Mesendoderm (in vitro differentiated cells): ENCODE data around the gene CEP72. TPM values are rescaled to one million over a fixed set of nuclear protein-coding genes. Genes with fewer than 3 reads are reported as not detected.

ENCODE experiments used
- DNase-seq: peaks from one replicate; pipeline ENCODE4 v3.0.0; 2013
- H2AK5ac ChIP-seq: 2 replicates; pipeline ENCODE4 v1.6.1; 2013; ENCODE audit warnings: low read length, inconsistent platforms
- H2BK120ac ChIP-seq: 2 replicates; pipeline ENCODE4 v1.6.1; 2013; ENCODE audit warnings: low read depth, mild to moderate bottlenecking, low read length, moderate library complexity, mixed read lengths
- H2BK15ac ChIP-seq: replicated peaks from 2 replicates; pipeline ENCODE4 v1.6.1; 2013; ENCODE audit warnings: low read depth, mild to moderate bottlenecking, moderate library complexity
- H2BK5ac ChIP-seq: 2 replicates; pipeline ENCODE4 v1.6.1; 2013; ENCODE audit warnings: low read length, inconsistent platforms
- H3K18ac ChIP-seq: 2 replicates; pipeline ENCODE4 v1.6.1; 2013; ENCODE audit warnings: mild to moderate bottlenecking, low read length, mixed read lengths
- H3K23ac ChIP-seq: one replicate; pipeline ENCODE4 v1.6.1; 2013; ENCODE audit warnings: low read length
- H3K27ac ChIP-seq: 2 replicates; pipeline ENCODE4 v1.5.1; 2013; ENCODE audit warnings: low read depth, mild to moderate bottlenecking, inconsistent platforms, low read length, moderate library complexity
- H3K27me3 ChIP-seq: 2 replicates; pipeline ENCODE4 v1.6.1; 2013; ENCODE audit warnings: low read length, control low read depth, mild to moderate bottlenecking, inconsistent platforms; ENCODE audit not compliant: insufficient read depth, poor library complexity
- H3K36me3 ChIP-seq: 2 replicates; pipeline ENCODE4 v1.6.1; 2013; ENCODE audit warnings: low read length, inconsistent platforms; ENCODE audit not compliant: control insufficient read depth, insufficient read depth
- H3K4ac ChIP-seq: one replicate; pipeline ENCODE4 v1.6.1; 2013; ENCODE audit warnings: low read depth, mild to moderate bottlenecking, low read length, moderate library complexity
- H3K4me1 ChIP-seq: 2 replicates; pipeline ENCODE4 v1.6.1; 2013; ENCODE audit warnings: low read depth, low read length, inconsistent platforms; ENCODE audit not compliant: control insufficient read depth
- H3K4me2 ChIP-seq: 2 replicates; pipeline ENCODE4 v1.6.1; 2013; ENCODE audit warnings: low read length
- H3K4me3 ChIP-seq: 2 replicates; pipeline ENCODE4 v1.5.1; 2013; ENCODE audit warnings: mild to moderate bottlenecking, low read length
- H3K56ac ChIP-seq: one replicate; pipeline ENCODE4 v1.6.1; 2013; ENCODE audit warnings: low read length
- H3K79me1 ChIP-seq: 2 replicates; pipeline ENCODE4 v1.6.1; 2013; ENCODE audit warnings: low read length, inconsistent platforms
- H3K79me2 ChIP-seq: 2 replicates; pipeline ENCODE4 v1.6.1; 2013; ENCODE audit warnings: mild to moderate bottlenecking, low read length; ENCODE audit not compliant: control insufficient read depth, insufficient read depth
- H3K9ac ChIP-seq: 2 replicates; pipeline ENCODE4 v1.6.1; 2013; ENCODE audit warnings: low read length, inconsistent platforms
- H4K5ac ChIP-seq: one replicate; pipeline ENCODE4 v1.6.1; 2013; ENCODE audit warnings: low read length
- H4K8ac ChIP-seq: one replicate; pipeline ENCODE4 v1.6.1; 2013; ENCODE audit warnings: low read depth, mild to moderate bottlenecking, control low read depth, low read length, moderate library complexity
- WGBS: extraction: QIAGEN DNeasy Blood & Tissue Kit; methylation state at CpG from one replicate; pipeline ENCODE4 v1.1.7; 2013; ENCODE audit warnings: low lambda C conversion rate, missing lambda C conversion rate; ENCODE audit not compliant: insufficient coverage; ENCODE audit errors: extremely low coverage; 5-methylcytosine and 5-hydroxymethylcytosine counted together
- polyA plus RNA-seq, 2 experiments: library from polyadenylated mRNA; stranded (reverse); fragments of 200-250 nt; gene quantifications; one replicate each; pipeline ENCODE4 v1.2.3, GENCODE V29; 2013

CEP72 gene, protein sequence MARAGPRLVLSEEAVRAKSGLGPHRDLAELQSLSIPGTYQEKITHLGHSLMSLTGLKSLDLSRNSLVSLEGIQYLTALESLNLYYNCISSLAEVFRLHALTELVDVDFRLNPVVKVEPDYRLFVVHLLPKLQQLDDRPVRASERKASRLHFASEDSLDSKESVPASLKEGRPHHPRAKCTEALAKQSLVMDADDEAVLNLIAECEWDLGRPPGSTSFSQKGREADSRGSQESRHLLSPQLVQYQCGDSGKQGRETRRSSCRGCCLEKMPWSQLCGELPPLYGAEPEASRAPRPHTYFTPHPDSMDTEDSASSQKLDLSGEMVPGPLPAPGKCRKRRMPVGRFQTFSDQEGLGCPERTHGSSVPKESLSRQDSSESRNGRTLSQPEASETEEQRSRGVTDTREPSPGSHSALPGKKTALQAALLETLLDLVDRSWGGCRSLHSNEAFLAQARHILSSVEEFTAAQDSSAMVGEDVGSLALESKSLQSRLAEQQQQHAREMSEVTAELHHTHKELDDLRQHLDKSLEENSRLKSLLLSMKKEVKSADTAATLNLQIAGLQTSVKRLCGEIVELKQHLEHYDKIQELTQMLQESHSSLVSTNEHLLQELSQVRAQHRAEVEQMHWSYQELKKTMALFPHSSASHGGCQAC
- polyA plus RNA-seq (2013, experiment 1 of 2): 3.7 TPM
- polyA plus RNA-seq (2013, experiment 2 of 2): 3.9 TPM

DNA sequence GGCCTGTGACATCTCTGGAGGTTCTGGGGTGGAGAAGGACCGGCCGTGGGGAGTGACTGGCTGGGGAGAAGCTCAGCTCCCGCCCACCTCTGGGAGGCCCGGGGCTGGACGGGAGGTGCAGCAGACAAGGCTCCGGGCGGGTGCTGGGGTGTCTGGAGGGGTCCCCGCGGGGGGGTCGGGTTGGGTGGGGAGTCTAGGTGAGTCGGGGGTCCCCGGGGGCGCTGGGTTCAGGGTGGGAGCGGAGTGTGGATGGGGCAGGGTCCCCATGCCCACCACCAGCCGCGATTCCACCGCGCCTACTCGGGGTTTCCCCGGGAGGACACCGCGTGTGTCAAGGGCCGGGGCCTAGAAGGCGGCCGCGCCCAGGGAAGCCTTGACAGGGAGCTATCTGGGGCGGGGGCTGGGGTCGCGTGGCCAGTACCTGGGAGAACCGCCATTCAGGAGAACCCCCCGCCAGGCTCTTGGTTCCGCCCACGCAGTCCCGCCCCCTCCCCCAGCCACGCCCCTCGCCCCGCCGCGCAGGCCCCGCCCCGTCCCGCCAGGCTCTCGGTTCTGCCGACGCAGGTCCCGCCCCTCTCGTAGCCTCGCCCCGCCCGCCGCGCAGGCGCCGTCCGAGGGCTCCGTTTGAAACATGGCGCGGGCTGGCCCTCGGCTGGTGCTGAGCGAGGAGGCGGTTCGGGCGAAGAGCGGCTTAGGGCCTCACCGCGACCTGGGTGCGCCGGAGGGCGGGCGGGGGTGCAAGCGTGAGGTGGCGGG lies at the start of gene CEP72:
CEP72 (plus strand) TSS at position 610 of the 756 bp plus-strand sequence; CDS start at position 632, 22 bp downstream.
- no peak within 1 kb of the TSS for H2BK5ac ChIP-seq
- no peak within 1 kb of the TSS for H3K27ac ChIP-seq
- peak within 1 kb of the TSS; percentile 74 for H3K23ac ChIP-seq
- WGBS: no CpG with 5 or more reads among the region's 72 CpGs
- no peak within 1 kb of the TSS for H4K8ac ChIP-seq
- H2BK120ac ChIP-seq: no peak within 1 kb of the TSS
- no peaks in the 10 kb centered on the region for H3K36me3 ChIP-seq
- H2AK5ac ChIP-seq: no peak within 1 kb of the TSS
- peak within 1 kb of the TSS; percentile 68 for H3K4me2 ChIP-seq
- DNase-seq: peak; percentile 90
- H3K27me3 ChIP-seq: no peaks in the 10 kb centered on the region
- H3K18ac ChIP-seq: peak within 1 kb of the TSS; percentile 91
- peak within 1 kb of the TSS; percentile 82 for H3K56ac ChIP-seq
- H3K4me3 ChIP-seq: peak within 1 kb of the TSS; percentile 68
- H3K4me1 ChIP-seq: no peaks in the 10 kb centered on the region
- no peak within 1 kb of the TSS for H3K4ac ChIP-seq
- H2BK15ac ChIP-seq: no peak within 1 kb of the TSS
- H3K9ac ChIP-seq: peak within 1 kb of the TSS; percentile 75
- peaks cover 26% of the 10 kb centered on the region for H3K79me2 ChIP-seq
- H4K5ac ChIP-seq: no peak within 1 kb of the TSS
- H3K79me1 ChIP-seq: peaks cover 7% of the 10 kb centered on the region

DNA sequence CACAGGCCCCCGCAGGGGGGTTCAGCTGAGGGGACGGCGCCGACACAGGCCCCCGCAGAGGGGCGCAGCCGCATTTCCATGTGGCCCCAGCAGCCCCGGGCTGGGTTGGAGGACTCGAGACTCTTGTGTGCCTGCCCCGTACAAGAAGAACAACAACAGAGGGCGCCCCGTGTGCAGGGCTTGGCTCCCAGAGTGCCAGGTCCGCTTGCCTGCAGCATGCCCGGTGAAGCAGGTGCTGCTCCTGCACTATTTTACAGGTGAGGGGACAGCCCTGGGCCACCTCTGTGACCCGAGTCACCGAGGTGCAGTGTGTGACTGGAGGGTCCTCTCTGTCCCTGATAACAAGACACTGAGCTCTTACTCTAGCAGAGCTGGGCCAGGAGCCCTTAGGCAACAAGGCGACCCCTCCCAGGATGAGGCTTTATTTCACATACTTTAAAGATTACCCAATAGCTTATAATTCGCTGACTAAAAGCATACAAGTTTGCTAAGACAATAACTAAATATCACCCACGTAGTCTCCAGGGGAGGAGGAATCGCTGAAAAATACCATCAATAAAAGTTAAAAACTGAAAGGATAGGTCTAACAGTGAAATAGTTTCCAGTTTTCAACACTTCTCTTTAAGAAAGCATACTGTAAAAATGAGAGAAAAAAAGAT lies 46.2 kb upstream of the CEP72 start:
- no peak for DNase-seq
- Histone ChIP-seq H3K4me2 (no peak overlapping the region), H3K36me3 (no peaks in the 10 kb centered on the region), H3K56ac (no peak overlapping the region), H2AK5ac (no peak overlapping the region), H3K4me3 (no peak overlapping the region), H3K27ac (no peak overlapping the region), H3K27me3 (no peaks in the 10 kb centered on the region), H3K4ac (no peak overlapping the region), H4K5ac (no peak overlapping the region), H3K23ac (no peak overlapping the region), H4K8ac (no peak overlapping the region), H3K18ac (no peak overlapping the region), H2BK15ac (no peak overlapping the region), H2BK5ac (no peak overlapping the region), H3K79me1 (no peaks in the 10 kb centered on the region), H3K9ac (no peak overlapping the region), H3K79me2 (no peaks in the 10 kb centered on the region), H2BK120ac (no peak overlapping the region), H3K4me1 (no peaks in the 10 kb centered on the region)
- WGBS: no CpG with 5 or more reads among the region's 20 CpGs

DNA sequence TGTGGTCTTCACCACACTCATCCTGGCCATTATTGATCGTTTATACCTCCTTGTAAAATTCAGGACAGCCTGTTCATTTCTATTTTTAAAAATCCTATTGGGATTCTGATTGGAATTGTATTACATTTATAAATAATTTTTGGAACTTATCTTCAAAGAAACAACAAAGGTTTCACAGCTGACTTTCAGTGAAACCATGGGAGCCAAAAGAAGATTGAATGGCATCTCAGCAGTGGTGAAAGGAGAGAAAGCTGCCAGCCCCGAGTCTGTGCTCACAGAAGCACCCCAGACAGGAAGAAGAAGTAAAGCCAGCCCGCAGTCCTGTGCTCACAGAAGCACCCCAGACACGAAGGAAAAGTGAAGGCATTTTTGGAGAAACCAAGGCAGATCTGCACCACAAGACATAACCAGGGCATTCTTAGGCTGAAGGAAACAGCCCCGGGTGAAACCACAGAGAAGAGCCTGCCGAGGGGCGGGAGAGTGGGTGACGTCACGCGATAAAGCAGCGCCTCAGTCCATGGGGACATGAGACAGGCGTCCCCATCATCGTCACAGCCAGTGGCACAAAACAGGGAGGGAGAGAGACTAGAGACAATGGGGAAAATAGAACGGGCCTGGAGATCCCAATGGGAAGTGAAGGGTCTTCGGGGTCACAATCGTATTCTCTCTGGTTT lies 45.4 kb upstream of the CEP72 start:
- Histone ChIP-seq H3K4me3 (no peak overlapping the region), H2AK5ac (no peak overlapping the region), H3K56ac (no peak overlapping the region), H3K18ac (no peak overlapping the region), H3K4me2 (no peak overlapping the region), H3K9ac (no peak overlapping the region), H3K27me3 (no peaks in the 10 kb centered on the region), H2BK5ac (no peak overlapping the region), H4K5ac (no peak overlapping the region), H3K23ac (no peak overlapping the region), H3K79me1 (no peaks in the 10 kb centered on the region), H3K4ac (no peak overlapping the region), H3K27ac (no peak overlapping the region), H2BK120ac (no peak overlapping the region), H3K4me1 (no peaks in the 10 kb centered on the region), H3K36me3 (no peaks in the 10 kb centered on the region), H3K79me2 (no peaks in the 10 kb centered on the region), H4K8ac (no peak overlapping the region), H2BK15ac (no peak overlapping the region)
- DNase-seq: no peak
- WGBS: no CpG with 5 or more reads among the region's 16 CpGs

GRCh38 chr5:567664-568060 lies 44.5 kb upstream of the CEP72 start:
- Histone ChIP-seq H3K27me3 (no peaks in the 10 kb centered on the region), H3K4ac (no peak overlapping the region), H3K18ac (no peak overlapping the region), H3K4me2 (no peak overlapping the region), H3K56ac (no peak overlapping the region), H3K4me1 (no peaks in the 10 kb centered on the region), H4K5ac (no peak overlapping the region), H3K23ac (no peak overlapping the region), H3K36me3 (no peaks in the 10 kb centered on the region), H3K79me2 (no peaks in the 10 kb centered on the region), H2BK5ac (no peak overlapping the region), H2BK120ac (no peak overlapping the region), H2AK5ac (no peak overlapping the region), H3K27ac (no peak overlapping the region), H4K8ac (no peak overlapping the region), H3K4me3 (no peak overlapping the region), H2BK15ac (no peak overlapping the region), H3K9ac (no peak overlapping the region), H3K79me1 (no peaks in the 10 kb centered on the region)
- no CpG with 5 or more reads among the region's 13 CpGs for WGBS
- DNase-seq: no peak

DNA sequence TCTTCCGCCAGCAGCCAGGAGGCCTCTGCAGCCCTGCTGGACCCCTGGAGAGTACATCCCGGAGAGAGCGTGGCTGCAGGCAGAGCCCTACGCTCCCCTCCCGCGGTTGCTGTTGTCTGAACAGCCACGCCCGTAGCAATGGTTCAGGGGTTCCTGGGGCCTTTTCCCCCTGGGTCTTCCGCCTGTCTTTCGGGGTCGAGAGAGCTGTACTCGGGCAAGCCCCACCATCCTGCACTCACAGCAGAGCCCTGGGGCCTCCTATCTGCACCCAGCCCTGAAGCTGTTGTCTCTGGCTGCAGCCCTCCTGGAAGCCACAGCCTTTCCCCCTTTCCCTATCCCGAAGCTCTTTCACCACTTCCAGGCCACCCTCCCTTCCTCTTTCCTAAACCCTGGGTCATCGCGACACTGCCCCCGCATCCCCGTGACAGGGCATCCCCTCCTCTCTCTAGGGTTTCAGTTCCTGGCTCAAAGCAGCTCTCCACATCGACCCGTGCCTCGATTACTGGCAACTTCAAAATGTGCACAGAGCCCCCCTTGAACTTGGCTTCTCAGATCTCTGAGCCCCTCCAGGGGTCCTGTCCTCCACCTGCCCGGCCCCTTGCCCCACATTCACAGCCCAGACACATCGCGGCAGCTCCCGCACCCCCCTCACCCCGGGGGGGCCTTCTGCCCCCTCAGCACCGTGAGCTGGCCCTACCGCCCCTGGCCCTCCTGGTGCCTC lies 43.9 kb upstream of the CEP72 start:
- no CpG with 5 or more reads among the region's 27 CpGs for WGBS
- DNase-seq: no peak
- H3K18ac ChIP-seq: no peak overlapping the region

More for the DNA sequence above, 43.9 kb upstream of the CEP72 start:
- no peak overlapping the region for H3K9ac ChIP-seq
- H3K4me3 ChIP-seq: no peak overlapping the region
- H2AK5ac ChIP-seq: no peak overlapping the region
- no peaks in the 10 kb centered on the region for H3K79me2 ChIP-seq
- no peak overlapping the region for H2BK120ac ChIP-seq
- H3K36me3 ChIP-seq: no peaks in the 10 kb centered on the region
- no peaks in the 10 kb centered on the region for H3K4me1 ChIP-seq
- no peak overlapping the region for H3K23ac ChIP-seq
- no peak overlapping the region for H3K56ac ChIP-seq
- no peak overlapping the region for H4K8ac ChIP-seq
- H3K4me2 ChIP-seq: no peak overlapping the region
- H4K5ac ChIP-seq: no peak overlapping the region
- H2BK15ac ChIP-seq: no peak overlapping the region
- no peak overlapping the region for H3K4ac ChIP-seq
- no peaks in the 10 kb centered on the region for H3K27me3 ChIP-seq
- no peak overlapping the region for H2BK5ac ChIP-seq
- H3K79me1 ChIP-seq: no peaks in the 10 kb centered on the region
- no peak overlapping the region for H3K27ac ChIP-seq
